K562 (cell line): ENCODE results near the gene ITPR2. TPM values are rescaled to one million over a fixed set of nuclear protein-coding genes. Genes with fewer than 3 reads are reported as not detected.

Experiments used
- CTCF ChIP-seq, 3 experiments: IDR thresholded peaks in 2 of 3; conservative IDR thresholded peaks in 1 of 3; 2 replicates each; pipeline ENCODE4 v1.5.1; 2011 to 2012; ENCODE audit warnings: low read length in 3 of 3, mild to moderate bottlenecking in 3 of 3, control low read depth in 2 of 3, improper control_type of control experiment in 1 of 3, inconsistent platforms in 1 of 3, low read depth in 1 of 3, mixed read lengths in 1 of 3, moderate library complexity in 1 of 3; ENCODE audit not compliant: insufficient read depth in 2 of 3
- FOXK1 ChIP-seq: sonication (generic); formaldehyde crosslinking; IDR thresholded peaks from 2 replicates; pipeline ENCODE4 v1.8.0; 2022; ENCODE audit warnings: missing genetic modification reagents, mild to moderate bottlenecking, borderline replicate concordance
- JUND ChIP-seq, 2 experiments: IDR thresholded peaks; 2 replicates in 1 of 2; 3 replicates in 1 of 2; pipeline ENCODE4 v1.6.1; 2011; ENCODE audit warnings: borderline replicate concordance in 2 of 2, low read depth in 2 of 2, low read length in 2 of 2, improper control_type of control experiment in 1 of 2, missing biosample characterization in 1 of 2, missing genetic modification characterization in 1 of 2, missing genetic modification reagents in 1 of 2
- MLLT1 ChIP-seq, 2 experiments: fragments of 450-650 bp; IDR thresholded peaks; 2 replicates each; pipeline ENCODE4 v1.6.1; 2016
- PKNOX1 ChIP-seq: fragments of 450-650 bp; IDR thresholded peaks from 2 replicates; pipeline ENCODE4 v1.6.1; 2016
- POLR3A ChIP-seq: IDR thresholded peaks from 2 replicates; pipeline ENCODE4 v1.6.1; 2011; ENCODE audit warnings: borderline replicate concordance, mild to moderate bottlenecking, moderate library complexity; ENCODE audit not compliant: insufficient read length, insufficient read depth; ENCODE audit errors: extremely low read depth
- POU5F1 ChIP-seq: fragments of 150-350 bp; IDR thresholded peaks from 2 replicates; pipeline ENCODE4 v1.6.1; 2014; ENCODE audit warnings: borderline replicate concordance, low read length, low read depth, mild to moderate bottlenecking; ENCODE audit not compliant: partially characterized antibody
- RERE ChIP-seq: sonication (generic); formaldehyde crosslinking; IDR thresholded peaks from 2 replicates; pipeline ENCODE4 v1.8.0; 2023; ENCODE audit warnings: missing genetic modification reagents, mild to moderate bottlenecking, borderline replicate concordance
- TARDBP ChIP-seq: fragments of 450-650 bp; IDR thresholded peaks from 2 replicates; pipeline ENCODE4 v1.6.1; 2016
- ZBTB12 ChIP-seq: fragments of 250-450 bp; sonication (Bioruptor Pico); IDR thresholded peaks from 2 replicates; pipeline ENCODE4 v1.4.0; 2020
- ZNF280B ChIP-seq: fragments of 250-450 bp; sonication (Bioruptor Pico); IDR thresholded peaks from 2 replicates; pipeline ENCODE4 v1.5.1; 2021; ENCODE audit warnings: mild to moderate bottlenecking
- ZNF583 ChIP-seq: fragments of 250-450 bp; sonication (Bioruptor Pico); IDR thresholded peaks from 2 replicates; pipeline ENCODE4 v1.4.0; 2020
- polyA plus RNA-seq, 8 experiments: library from polyadenylated mRNA; depleted of rRNA in 4 of 8; stranded (reverse) in 5 of 8; unstranded in 3 of 8; fragments of >200 nt; fragmentation: Nextera tagmentation in 2 of 8; fragmentation: Illumina TruSeq in 1 of 8; extraction: Ambion mirVana in 2 of 8; extraction: Trizol in 1 of 8; gene quantifications; 2 replicates each; pipeline versions ENCODE4 v1.2.1 to v1.2.3, GENCODE V29; 2011 to 2014; ENCODE audit warnings: inconsistent platforms in 1 of 8, missing spikeins in 1 of 8
- total RNA-seq, 7 experiments: library from RNA; depleted of rRNA in 6 of 7; stranded (reverse); fragments of >200 nt in 6 of 7; fragmentation: Illumina TruSeq in 2 of 7; extraction: Trizol in 2 of 7; gene quantifications; 2 replicates each; pipeline versions ENCODE4 v1.2.1 to v1.2.3, GENCODE V29; 2011 to 2021; ENCODE audit warnings: low replicate concordance in 1 of 7

The ITPR2 gene
- total and polyA plus RNA-seq, 9 of the 15 experiments (the other 6 are each of a cell fraction or from before 2014, with no cell fraction given): 0.21 to 3.3 (median 0.95) TPM

GRCh38 chr12:26688344-26688904 is 144.6 kb downstream of the ITPR2 start (continued):
- TF ChIP-seq MLLT1 (IDR thresholded peaks at IDR 0.05): peak; percentile 27 to 44; a peak in 1 of 4 replicates
- TF ChIP-seq TARDBP: no peak
- TF ChIP-seq PKNOX1: no peak
- TF ChIP-seq POU5F1: no peak
- TF ChIP-seq RERE (CRISPR knock-in tag): no peak
- no peak for TF ChIP-seq ZNF280B (CRISPR knock-in tag)
- TF ChIP-seq CTCF (IDR thresholded peaks at IDR 0.05 in 2 of 3, conservative IDR thresholded peaks at IDR 0.05 in 1 of 3; ENCODE audit: insufficient read depth in 2 of 3, low read depth in 1 of 3, low read length in 3 of 3): no peak
- no peak for TF ChIP-seq POLR3A
- no peak for TF ChIP-seq ZBTB12 (CRISPR knock-in tag)
- TF ChIP-seq JUND (IDR thresholded peaks at IDR 0.05; ENCODE audit: borderline replicate concordance, low read depth, low read length): peak; percentile 92
- TF ChIP-seq JUND (tag; IDR thresholded peaks at IDR 0.05; ENCODE audit: borderline replicate concordance, low read depth, low read length): peak; percentile 45; the same call in 1 of the 3 replicates
- TF ChIP-seq ZNF583 (CRISPR knock-in tag): no peak
- TF ChIP-seq FOXK1 (CRISPR knock-in tag): no peak
